SU-DHL-6 (cell line): ENCODE measurements around the gene XRRA1.

Experiments used
- CTCF ChIP-seq: fragments of 200-600 bp; sonication (generic); IDR thresholded peaks from one replicate; pipeline ENCODE4 v1.5.1; 2017; ENCODE audit warnings: antibody characterized with exemption, mild to moderate bottlenecking, low read length, moderate library complexity; ENCODE audit not compliant: insufficient read depth, poor library complexity, severe bottlenecking
- EZH2phosphoT487 ChIP-seq: fragments of 200-600 bp; sonication (generic), shearing (Covaris generic); conservative IDR thresholded peaks from 2 replicates; pipeline ENCODE4 v1.6.1; 2018; ENCODE audit warnings: mild to moderate bottlenecking, antibody characterized with exemption, low read length, moderate library complexity, mixed read lengths

GRCh38 chr11:74870485-74870884, 78.4 kb downstream of the XRRA1 start:
- peak; percentile 37 for TF ChIP-seq CTCF
- TF ChIP-seq EZH2phosphoT487 = no peak
